Measurements from ENCODE around the gene JPT2.

Gene JPT2

DNA sequence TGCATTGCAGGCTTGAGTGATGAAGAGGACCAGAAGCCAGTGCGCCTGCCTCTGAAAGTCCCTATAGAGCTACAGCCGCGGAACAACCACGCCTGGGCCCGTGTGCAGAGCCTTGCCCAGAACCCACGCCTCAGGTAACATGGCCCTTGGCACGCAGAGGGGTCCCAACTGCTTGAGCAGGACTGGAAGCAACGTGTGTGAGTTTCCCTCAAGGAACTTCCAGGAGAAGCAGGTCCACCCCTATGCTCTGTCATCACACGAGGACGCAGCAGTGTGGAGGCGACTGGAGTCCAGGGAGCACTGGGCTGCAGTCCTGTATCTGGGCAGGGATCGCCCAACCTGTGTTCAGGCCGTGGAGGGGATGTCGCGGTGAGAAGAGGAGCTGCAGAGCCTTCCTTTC lies 25.1 kb upstream of the JPT2 start:
- no peak for DNase-seq

DNA sequence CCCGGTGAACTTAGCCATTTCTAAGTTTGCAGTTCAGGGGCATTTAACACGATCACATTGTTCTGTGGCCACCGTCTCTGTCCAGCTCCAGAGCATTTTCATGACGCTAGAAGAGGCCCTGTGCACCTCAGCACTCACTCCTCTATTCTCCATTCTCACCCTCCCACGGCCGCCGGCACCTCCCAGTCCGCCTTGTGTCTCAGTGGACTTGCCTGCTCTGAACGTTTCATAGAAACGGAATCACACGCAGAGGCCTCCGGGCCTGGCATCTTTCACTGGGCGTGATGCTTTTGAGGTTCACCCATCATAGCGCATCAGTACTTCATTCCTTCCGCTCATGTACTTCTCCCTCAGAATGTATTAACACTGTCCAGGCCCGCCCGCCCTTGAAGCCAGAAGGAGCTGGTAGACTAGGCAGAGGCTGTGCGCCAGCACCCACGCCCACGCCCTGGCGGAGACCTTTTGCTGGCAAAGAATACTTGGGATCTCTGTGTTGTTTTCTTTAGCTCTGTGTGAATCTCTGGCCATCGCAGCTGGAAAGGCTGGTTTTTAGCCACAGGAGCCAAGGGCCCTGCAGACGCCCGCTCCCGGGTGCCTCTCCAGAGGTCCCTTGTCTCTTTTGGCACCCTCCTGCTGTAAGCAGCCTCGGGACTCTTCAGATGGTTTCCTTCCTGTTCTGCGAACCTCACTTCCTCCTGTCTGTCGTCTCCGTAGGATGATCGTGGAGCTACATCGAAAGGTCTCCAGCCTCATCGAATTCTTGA lies 23.4 kb upstream of the JPT2 start:
- no peak for DNase-seq

- DNase-seq, result no peak
Measured at GRCh38 chr16:1655269-1655807, 22.7 kb upstream of the JPT2 start.

DNA sequence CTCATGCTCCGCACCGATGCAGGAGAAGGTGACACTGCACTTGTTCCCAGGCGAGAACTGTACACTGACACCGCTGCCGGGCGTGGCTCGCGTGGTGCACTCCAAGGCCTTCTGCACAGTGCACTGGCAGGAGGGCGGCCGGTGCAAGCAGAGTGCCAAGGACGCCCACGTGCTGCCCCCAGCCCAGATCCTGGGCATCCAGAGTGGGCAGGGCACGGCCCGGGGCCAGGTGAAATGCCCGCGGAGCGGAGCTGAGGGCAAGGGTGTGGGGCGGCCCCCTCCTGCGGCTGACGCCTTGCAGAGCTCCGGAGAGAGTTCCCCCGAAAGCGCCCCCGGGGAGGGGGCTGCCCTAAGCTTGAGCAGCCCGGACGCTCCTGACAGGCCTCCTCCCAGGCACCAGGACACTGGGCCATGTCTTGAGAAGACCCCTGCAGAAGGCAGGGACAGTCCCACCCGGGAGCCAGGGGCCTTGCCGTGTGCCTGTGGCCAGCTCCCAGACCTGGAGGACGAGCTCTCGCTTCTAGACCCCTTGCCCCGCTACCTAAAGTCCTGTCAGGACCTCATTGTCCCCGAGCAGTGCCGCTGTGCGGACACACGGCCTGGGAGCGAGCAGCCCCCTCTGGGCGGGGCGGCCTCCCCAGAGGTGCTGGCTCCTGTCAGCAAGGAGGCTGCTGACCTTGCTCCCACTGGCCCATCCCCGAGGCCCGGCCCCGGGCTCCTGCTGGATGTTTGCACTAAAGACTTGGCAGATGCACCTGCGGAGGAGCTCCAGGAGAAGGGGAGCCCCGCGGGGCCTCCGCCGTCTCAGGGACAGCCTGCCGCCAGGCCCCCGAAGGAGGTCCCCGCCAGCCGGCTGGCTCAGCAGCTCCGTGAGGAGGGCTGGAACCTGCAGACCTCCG lies 21.9 kb upstream of the JPT2 start:
- DNase-seq, result no peak

- no peak for DNase-seq
Measured at GRCh38 chr16:1656808-1657617, 21.1 kb upstream of the JPT2 start.

DNA sequence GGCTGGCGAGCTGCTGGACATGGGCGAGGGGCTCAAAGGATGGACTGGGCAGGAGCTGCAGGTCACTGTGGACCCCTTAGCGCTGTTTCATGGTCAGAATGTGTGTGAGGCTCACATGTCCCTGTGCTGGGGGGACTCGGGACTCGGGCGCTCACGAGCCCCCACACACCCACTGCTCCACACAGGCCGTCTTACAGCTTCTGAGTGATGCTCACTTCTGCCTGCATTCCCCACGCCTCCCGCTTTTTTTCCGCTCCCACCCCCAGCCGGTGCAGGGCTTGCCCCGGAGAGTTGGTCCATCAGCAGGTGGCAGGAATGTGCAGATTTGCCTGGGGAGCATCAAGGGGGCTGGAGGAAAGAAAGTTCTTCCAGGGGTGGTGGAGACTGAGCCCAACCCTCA lies 20.2 kb upstream of the JPT2 start:
- no peak for DNase-seq

- no peak for DNase-seq
Measured at GRCh38 chr16:1659031-1659430, 19.0 kb upstream of the JPT2 start.

DNA sequence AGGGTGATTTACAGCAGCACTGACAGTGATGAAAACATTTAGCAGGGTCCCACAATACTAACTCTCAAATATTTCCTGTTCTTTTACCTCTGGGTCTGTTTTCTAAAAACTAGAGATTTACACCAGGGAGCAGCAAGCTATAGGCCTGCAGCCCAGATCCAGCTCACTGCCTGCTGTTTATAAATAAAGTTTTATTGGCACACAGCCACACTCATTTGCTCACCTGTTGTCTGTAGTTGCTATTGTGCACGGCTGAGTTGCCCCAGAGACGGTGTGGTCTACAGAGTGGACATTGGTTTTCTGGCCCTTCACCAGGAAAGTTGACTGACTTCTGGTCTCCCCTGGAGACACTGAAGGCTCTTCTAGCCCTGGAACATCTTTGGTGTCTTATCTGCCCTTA lies 16.3 kb upstream of the JPT2 start:
- DNase-seq, result no peak

GRCh38 chr16:1662543-1662942 lies 15.5 kb upstream of the JPT2 start:
- no peak for DNase-seq

GRCh38 chr16:1665829-1666228 lies 12.2 kb upstream of the JPT2 start:
- DNase-seq, result no peak

DNA sequence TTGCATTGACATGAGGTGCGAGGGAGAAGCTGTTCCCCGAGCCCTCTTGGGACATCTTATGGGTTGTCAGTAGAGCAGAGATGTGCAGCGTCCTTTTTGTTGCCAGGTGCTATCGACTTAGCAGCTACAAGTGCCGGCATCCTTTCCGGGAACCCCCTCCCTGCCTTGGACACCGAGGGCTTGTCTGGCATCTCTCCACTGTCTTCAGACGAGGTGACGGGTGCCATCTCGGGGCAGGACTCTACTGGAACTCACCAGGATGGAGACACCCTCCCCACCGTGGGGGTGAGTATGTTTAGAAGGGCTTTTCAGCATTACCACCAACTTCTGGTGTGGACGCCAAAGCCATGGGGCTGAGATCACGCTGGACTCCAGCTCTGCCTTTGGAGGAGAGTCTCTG lies 11.8 kb upstream of the JPT2 start:
- DNase-seq, result no peak

- no peak for DNase-seq
Measured at GRCh38 chr16:1667271-1667670, 10.8 kb upstream of the JPT2 start.

- DNase-seq, result no peak
Measured at GRCh38 chr16:1667916-1668315, 10.2 kb upstream of the JPT2 start.

DNA sequence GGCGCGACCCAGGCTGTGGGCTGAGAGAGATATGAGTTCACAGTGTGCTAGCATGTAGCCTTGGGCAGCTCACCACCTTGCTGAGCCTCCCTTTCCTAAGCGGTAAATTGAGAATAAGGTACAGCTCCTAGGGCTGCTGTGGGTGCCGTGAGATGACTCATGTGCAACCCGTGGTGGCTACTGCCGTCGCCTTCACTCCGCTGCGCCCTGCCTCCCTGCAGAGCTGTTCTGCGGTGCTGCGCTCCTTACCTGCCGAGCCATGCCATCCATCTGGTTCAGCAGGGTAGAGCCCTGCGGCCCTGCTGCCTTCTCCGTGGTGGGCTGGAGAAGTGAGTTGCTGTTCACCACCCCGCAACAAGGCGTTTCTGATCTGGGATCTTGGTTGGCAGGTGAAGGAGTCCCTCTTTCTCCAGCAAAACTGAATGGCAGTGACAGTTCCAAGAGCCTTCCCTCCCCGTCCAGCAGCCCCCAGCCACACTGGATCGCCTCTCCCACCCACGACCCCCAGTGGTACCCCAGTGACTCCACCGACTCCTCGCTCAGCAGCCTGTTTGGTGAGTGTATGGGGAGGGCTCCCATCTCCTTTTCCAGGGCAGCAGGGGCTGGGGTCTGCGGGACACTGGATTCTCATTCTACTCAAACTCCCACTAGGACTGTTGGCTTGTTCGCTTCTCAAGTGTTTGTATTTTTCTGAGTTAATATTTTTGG lies 9.3 kb upstream of the JPT2 start:
- no peak for DNase-seq

DNA sequence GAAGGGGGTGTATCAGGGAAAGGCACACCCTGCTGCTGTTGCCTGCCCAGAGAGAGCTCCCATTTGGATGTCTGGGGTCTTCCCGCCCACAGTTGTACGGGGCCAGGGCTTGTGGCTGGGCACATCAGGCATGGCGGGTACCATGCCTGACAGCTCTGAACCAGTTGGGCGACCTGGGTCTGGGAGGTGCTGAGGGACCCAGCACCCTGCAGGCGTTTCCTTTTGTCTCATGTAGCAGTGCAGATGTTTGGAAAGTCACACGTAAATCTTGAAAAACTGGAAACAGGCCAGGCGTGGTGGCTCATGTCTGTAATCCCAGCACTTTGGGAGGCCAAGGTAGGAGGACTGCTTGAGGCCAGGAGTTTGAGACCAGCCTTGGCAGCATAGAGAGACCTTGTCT lies 8.4 kb upstream of the JPT2 start:
- DNase-seq, result no peak

- no peak for DNase-seq
Measured at GRCh38 chr16:1670371-1670770, 7.7 kb upstream of the JPT2 start.

- no peak for DNase-seq
Measured at GRCh38 chr16:1670866-1671265, 7.2 kb upstream of the JPT2 start.

DNA sequence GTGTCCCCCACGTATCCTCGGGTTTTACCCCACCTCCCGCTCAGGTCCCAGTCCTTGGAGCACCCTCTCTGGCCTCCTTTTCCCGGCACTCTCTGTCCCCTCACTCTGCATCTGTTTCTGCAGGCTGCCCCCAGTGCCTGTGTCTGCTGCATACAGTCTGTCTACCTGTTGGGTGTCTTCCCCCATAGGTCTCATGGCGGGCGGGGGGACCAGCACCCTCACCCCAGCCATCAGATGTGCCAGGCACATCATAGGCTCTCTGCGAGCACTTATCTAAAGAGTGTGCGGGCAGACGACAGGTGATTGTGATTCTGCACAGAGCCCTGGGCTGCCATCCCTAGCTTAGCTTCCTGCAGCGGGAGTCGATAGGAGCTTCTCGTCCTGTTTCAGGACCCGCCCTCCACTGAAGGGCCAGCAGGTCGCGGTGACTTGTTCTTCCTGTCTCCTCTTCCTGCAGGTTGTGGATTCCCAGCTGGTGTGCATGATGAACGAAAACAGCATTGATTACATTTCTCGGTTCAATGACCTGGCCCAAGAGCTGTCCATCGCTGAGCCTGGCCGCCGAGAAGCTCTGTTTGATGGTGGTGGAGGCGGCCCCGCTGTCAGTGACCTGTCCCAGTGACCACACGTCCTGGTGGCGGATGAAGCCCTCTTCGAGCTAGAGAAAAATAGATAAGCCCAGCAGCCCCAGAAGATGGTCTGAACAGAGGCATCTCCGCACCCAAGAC lies 4.5 kb upstream of the JPT2 start:
- no peak for DNase-seq

GRCh38 chr16:1674306-1674705 lies 3.8 kb upstream of the JPT2 start:
- no peak for DNase-seq

DNA sequence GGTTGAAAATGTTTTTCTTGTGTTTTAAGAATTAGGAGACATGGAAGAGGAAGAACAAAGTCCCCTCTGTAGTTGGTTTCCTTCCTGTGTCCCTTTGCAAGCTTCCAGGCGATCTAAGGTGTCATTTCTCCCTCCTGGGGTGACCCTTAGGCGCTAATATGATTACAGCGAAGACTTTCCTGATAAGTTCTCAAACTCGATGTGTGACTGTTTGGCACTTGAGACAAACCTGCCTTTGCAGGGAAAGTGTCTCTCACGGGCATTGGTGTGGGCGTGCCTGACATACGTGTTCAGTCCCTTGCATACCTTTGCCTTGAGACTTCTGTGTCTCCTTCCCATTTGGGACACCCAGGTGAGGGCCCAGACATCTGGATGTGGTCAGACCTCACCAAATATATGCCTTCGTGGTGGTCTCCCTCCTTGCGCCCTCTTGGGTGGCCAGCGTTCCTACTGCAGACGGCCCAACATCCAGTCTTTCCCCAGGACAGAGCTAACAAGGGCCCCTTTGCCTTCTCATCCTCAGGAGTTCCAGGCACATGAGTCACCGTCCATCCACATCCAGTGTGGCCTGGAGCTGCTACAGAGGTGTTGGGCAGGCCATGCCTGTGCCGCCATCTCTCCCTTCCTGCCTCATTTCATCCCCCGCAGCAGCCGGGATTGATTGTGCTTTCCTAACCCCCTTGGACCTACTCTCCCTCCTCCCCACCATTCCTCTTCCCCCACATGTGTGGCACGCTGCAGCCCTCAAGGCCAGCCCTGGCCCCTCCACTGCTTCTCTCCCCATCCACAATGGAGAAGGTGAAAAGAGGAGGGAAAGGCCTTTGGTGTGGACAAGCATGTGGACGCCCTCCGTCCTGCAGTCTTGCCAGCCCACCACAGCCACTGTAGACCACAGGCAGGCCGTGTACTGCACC lies 3.1 kb upstream of the JPT2 start:
- no peak for DNase-seq

DNA sequence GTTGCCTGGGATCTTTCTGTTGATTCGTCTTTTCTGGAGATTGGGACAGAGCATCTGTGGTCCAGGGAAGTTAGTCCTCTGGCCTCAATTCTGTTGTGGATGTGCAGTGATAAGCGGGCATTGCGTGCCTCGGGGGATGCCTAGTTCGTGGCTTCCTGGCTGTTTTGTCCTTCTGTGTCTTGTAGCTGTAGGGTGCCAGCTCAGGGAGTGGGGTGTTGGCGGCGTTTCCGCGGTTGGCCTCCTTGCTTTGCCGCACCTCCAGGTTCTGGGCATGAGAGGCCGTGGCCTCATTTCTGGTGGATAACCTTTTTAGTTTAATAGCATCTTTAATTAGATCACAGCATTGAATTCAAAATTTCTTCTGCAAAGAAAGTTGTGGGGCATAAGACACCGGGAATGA lies 1.4 kb upstream of the JPT2 start:
- DNase-seq, result no peak
